HepG2 (cell line): ENCODE data around the gene IGF2BP3. TPM values are rescaled to one million over a fixed set of nuclear protein-coding genes. Genes with fewer than 3 reads are reported as not detected.

Experiments
- CHCHD3 ChIP-seq: sonication (generic); formaldehyde crosslinking; IDR thresholded peaks from 2 replicates; pipeline ENCODE4 v1.8.0; 2022; ENCODE audit warnings: mild to moderate bottlenecking, missing genetic modification reagents, moderate library complexity
- CHD2 ChIP-seq: IDR thresholded peaks from 2 replicates; pipeline ENCODE4 v1.6.1; 2011; ENCODE audit warnings: low read depth, low read length, improper control_type of control experiment
- GATAD2A ChIP-seq: IDR thresholded peaks from 2 replicates; pipeline ENCODE4 v1.6.1; 2016
- HBP1 ChIP-seq: IDR thresholded peaks from 2 replicates; pipeline ENCODE4 v1.6.1; 2016; ENCODE audit warnings: low read depth, control low read depth
- HNRNPL ChIP-seq: fragments of 200-400 bp; formaldehyde crosslinking; IDR thresholded peaks from 2 replicates; pipeline ENCODE4 v1.6.1; 2017; ENCODE audit warnings: mild to moderate bottlenecking, low read depth, low read length
- HNRNPLL ChIP-seq: fragments of 200-400 bp; formaldehyde crosslinking; IDR thresholded peaks from 2 replicates; pipeline ENCODE4 v1.6.1; 2017; ENCODE audit warnings: mild to moderate bottlenecking, low read depth, low read length; ENCODE audit not compliant: poor library complexity, severe bottlenecking
- KLF11 ChIP-seq: IDR thresholded peaks from 2 replicates; pipeline ENCODE4 v1.6.1; 2016; ENCODE audit warnings: missing compliant biosample characterization
- SALL2 ChIP-seq: sonication (generic); formaldehyde crosslinking; IDR thresholded peaks from 2 replicates; pipeline ENCODE4 v1.8.1; 2023; ENCODE audit warnings: mild to moderate bottlenecking, missing genetic modification reagents, inconsistent platforms
- SIX4 ChIP-seq: sonication (generic); formaldehyde crosslinking; IDR thresholded peaks from 2 replicates; pipeline ENCODE4 v1.4.0; 2020; ENCODE audit warnings: missing genetic modification reagents
- SMAD3 ChIP-seq: sonication (generic); formaldehyde crosslinking; IDR thresholded peaks from 2 replicates; pipeline ENCODE4 v1.4.0; 2020; ENCODE audit warnings: missing genetic modification reagents
- ZBTB7B ChIP-seq: sonication (generic); formaldehyde crosslinking; IDR thresholded peaks from 2 replicates; pipeline ENCODE4 v1.4.0; 2020; ENCODE audit warnings: missing genetic modification reagents
- ZC3H4 ChIP-seq: sonication (generic); formaldehyde crosslinking; IDR thresholded peaks from 2 replicates; pipeline ENCODE4 v1.4.0; 2020; ENCODE audit warnings: missing genetic modification reagents, borderline replicate concordance
- ZNF562 ChIP-seq: sonication (generic); formaldehyde crosslinking; IDR thresholded peaks from 2 replicates; pipeline ENCODE4 v1.8.0; 2022; ENCODE audit warnings: missing genetic modification reagents, borderline replicate concordance
- ZNF879 ChIP-seq: sonication (generic); formaldehyde crosslinking; IDR thresholded peaks from 2 replicates; pipeline ENCODE4 v1.8.1; 2023; ENCODE audit warnings: missing genetic modification reagents
- polyA plus RNA-seq, 8 experiments: library from polyadenylated mRNA; depleted of rRNA in 3 of 8; stranded (reverse) in 7 of 8; unstranded in 1 of 8; fragments of >200 nt; fragmentation: Illumina TruSeq in 4 of 8; extraction: Trizol in 4 of 8; gene quantifications; 2 replicates each; pipeline versions ENCODE4 v1.2.1 to v1.2.3, GENCODE V29; 2011 to 2016; ENCODE audit warnings: low read depth in 4 of 8, missing spikeins in 1 of 8, mixed read lengths in 1 of 8; ENCODE audit not compliant: insufficient read depth in 1 of 8
- total RNA-seq, 5 experiments: library from RNA; depleted of rRNA; stranded (reverse); fragments of >200 nt; fragmentation: Illumina TruSeq; extraction: Trizol; gene quantifications; 2 replicates each; pipeline ENCODE4 v1.2.3, GENCODE V29; 2016; ENCODE audit warnings: low read depth in 1 of 5
- TF ChIP-seq, protein P1 (sequence below): sonication (generic); formaldehyde crosslinking; IDR thresholded peaks from 2 replicates; pipeline ENCODE4; 2020; ENCODE audit warnings: missing genetic modification reagents, mild to moderate bottlenecking, borderline replicate concordance
- TF ChIP-seq, protein P2 (sequence below): sonication (generic); formaldehyde crosslinking; IDR thresholded peaks from 2 replicates; pipeline ENCODE4 v1.5.0; 2020; ENCODE audit warnings: missing genetic modification reagents
- TF ChIP-seq, protein P3 (sequence below): sonication (generic); formaldehyde crosslinking; IDR thresholded peaks from 2 replicates; pipeline ENCODE4 v1.4.0; 2020; ENCODE audit warnings: missing genetic modification reagents

IGF2BP3 gene
- total and polyA plus RNA-seq, 2 of the 13 experiments (the other 11 are each of a cell fraction or from before 2014, with no cell fraction given), result 37.7 to 39.5 TPM

DNA sequence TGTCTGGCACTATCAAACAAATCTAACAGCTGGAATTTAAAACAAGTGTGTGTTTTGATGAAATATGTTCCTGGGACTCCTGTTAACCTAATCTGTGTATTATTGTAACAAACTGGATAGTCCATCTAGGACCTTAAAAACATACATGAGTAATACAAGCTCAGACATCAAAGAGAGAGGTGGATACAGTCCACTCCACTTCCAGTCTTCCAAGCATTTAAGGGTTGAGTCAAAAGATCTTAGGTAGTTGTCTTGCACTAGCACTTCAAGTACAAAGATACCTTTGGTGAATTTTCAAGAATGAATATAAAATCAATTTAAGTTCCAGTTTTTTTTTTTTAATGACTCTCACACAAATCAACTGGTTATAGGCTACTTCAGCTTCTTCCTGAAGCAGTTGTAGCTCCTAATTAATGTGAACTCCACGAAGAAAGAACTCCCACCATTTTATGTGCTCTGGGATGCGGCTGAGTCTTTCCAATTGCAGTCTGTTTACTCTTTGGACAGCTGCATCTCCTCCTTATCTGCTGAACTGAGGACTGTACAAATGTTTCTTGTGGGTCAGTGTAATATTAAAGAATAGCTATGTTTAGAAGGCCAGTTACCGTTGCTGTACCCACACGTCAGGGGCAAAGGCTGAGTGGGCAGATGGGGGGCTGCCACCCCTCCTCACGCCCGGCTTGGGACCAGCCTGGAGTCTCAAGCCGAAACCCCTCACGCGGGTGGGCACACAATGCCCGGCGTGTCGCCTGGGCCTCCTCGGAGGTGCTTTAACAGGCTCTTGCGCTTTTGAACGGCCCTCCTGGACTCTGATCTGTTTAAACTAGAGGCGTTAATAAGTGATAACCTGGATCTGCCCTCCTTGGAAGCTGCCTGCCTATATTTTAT is 2.9 kb upstream of the IGF2BP3 start (continued):
- TF ChIP-seq, protein P1, sequence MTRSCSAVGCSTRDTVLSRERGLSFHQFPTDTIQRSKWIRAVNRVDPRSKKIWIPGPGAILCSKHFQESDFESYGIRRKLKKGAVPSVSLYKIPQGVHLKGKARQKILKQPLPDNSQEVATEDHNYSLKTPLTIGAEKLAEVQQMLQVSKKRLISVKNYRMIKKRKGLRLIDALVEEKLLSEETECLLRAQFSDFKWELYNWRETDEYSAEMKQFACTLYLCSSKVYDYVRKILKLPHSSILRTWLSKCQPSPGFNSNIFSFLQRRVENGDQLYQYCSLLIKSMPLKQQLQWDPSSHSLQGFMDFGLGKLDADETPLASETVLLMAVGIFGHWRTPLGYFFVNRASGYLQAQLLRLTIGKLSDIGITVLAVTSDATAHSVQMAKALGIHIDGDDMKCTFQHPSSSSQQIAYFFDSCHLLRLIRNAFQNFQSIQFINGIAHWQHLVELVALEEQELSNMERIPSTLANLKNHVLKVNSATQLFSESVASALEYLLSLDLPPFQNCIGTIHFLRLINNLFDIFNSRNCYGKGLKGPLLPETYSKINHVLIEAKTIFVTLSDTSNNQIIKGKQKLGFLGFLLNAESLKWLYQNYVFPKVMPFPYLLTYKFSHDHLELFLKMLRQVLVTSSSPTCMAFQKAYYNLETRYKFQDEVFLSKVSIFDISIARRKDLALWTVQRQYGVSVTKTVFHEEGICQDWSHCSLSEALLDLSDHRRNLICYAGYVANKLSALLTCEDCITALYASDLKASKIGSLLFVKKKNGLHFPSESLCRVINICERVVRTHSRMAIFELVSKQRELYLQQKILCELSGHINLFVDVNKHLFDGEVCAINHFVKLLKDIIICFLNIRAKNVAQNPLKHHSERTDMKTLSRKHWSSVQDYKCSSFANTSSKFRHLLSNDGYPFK (CRISPR knock-in tag), result no peak
- TF ChIP-seq SIX4 (CRISPR knock-in tag) (no peak), ZBTB7B (CRISPR knock-in tag) (peak; percentile 24), SMAD3 (CRISPR knock-in tag) (no peak), KLF11 (CRISPR knock-in tag) (no peak), ZNF879 (CRISPR knock-in tag) (no peak), HBP1 (no peak), SALL2 (CRISPR knock-in tag) (no peak), CHCHD3 (no peak), CHD2 (no peak), GATAD2A (CRISPR knock-in tag) (peak; percentile 30; the same call in 1 of the 2 replicates), HNRNPL (peak; percentile 69; the same call in 1 of the 2 replicates), HNRNPLL (no peak), ZC3H4 (CRISPR knock-in tag) (peak; percentile 92; the same call in 1 of the 2 replicates), ZNF562 (CRISPR knock-in tag) (no peak; the same call in 1 of the 2 replicates)
- TF ChIP-seq, protein P2, sequence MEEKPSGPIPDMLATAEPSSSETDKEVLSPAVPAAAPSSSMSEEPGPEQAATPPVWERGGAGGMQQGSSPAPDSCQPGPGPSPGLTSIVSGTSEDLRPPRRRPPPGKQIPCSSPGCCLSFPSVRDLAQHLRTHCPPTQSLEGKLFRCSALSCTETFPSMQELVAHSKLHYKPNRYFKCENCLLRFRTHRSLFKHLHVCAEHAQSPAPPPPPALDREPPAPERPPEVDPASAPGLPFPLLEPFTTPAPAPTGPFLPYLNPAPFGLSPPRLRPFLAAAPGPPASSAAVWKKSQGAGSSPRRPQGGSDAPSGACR (CRISPR knock-in tag), result peak; percentile 7; the same call in 1 of the 2 replicates
- TF ChIP-seq, protein P3, sequence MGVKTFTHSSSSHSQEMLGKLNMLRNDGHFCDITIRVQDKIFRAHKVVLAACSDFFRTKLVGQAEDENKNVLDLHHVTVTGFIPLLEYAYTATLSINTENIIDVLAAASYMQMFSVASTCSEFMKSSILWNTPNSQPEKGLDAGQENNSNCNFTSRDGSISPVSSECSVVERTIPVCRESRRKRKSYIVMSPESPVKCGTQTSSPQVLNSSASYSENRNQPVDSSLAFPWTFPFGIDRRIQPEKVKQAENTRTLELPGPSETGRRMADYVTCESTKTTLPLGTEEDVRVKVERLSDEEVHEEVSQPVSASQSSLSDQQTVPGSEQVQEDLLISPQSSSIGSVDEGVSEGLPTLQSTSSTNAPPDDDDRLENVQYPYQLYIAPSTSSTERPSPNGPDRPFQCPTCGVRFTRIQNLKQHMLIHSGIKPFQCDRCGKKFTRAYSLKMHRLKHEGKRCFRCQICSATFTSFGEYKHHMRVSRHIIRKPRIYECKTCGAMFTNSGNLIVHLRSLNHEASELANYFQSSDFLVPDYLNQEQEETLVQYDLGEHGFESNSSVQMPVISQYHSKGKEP, result no peak
